Measurements from ENCODE around the gene CAMTA1. TPM values are rescaled to one million over a fixed set of nuclear protein-coding genes. Genes with fewer than 3 reads are reported as not detected.

CAMTA1 gene
- polyA plus RNA-seq, 1 donor (not counting 4 experiments of a cell fraction or from before 2014, with no cell fraction given) = 51.4 TPM

DNA sequence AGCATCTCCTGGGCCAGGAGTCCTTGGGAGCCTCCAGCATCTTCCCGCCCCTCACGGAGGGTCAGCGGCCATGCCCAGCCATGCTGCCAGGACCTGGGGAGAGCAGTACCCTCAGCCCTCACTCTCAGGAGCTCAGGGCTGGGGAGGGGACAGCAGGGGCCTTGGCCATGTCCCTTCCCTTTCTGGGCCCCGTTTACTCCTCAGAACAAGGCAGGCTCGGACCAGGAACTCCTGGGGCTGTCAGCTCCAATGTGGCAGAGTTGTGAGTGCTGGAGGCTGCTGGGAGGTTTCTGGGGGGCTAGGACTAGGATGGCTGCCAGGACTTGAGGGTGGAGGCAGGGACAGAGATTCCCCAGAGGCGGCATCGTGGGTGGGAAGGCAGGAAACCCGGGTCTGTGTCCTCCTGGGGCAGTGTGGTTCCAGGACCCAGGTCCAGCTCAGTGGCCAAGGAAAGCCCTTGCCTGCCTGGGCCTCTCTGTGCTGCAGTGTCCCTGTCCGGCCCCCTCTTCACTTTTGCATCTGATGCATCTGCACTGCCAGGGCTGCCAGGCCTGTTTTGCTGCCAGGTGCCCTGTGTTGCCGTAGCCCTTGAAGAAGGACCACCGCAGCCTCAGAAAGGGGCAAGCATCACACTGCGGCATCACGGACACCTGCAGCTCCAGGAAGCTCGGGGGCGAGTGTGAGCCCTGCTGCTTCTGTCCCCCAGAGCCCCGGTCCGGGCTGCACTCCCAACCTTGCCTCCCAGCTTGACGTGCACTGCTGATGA is 223.9 kb downstream of the CAMTA1 start:
- Histone ChIP-seq H3K4me3 (ENCODE audit: control insufficient read depth in 2 of 3, extremely low read depth in 1 of 3, insufficient read depth in 2 of 3, low read depth in 1 of 3, low read length in 3 of 3) (no peak overlapping the region), H2AFZ (ENCODE audit: control insufficient read depth, low read length) (no peak overlapping the region), H3K9me1 (ENCODE audit: control insufficient read depth, extremely low read depth, insufficient read depth, low read length) (no peaks in the 10 kb centered on the region), H3K9ac (ENCODE audit: control insufficient read depth, extremely low read depth, insufficient read depth, low read length) (no peak overlapping the region), H3K4me2 (ENCODE audit: control insufficient read depth, extremely low read depth, insufficient read depth, low read depth, low read length) (no peak overlapping the region), H3K27ac (ENCODE audit: control insufficient read depth, insufficient read depth, low read length) (no peak overlapping the region), H3K79me2 (ENCODE audit: control insufficient read depth, insufficient read depth, low read length) (no peaks in the 10 kb centered on the region), H3K27me3 (ENCODE audit: control insufficient read depth, extremely low read depth, insufficient read depth, low read length) (peaks cover 12% of the 10 kb centered on the region), H4K20me1 (ENCODE audit: control insufficient read depth, extremely low read depth, insufficient read depth, low read length) (no peaks in the 10 kb centered on the region), H3K4me1 (ENCODE audit: control insufficient read depth, extremely low read depth, insufficient read depth, low read length) (peaks cover under 1% of the 10 kb centered on the region), H3K9me3 (ENCODE audit: control insufficient read depth, low read depth, low read length) (no peaks in the 10 kb centered on the region), H3K36me3 (ENCODE audit: control insufficient read depth in 2 of 2, extremely low read depth in 1 of 2, insufficient read depth in 2 of 2, low read length in 2 of 2) (no peaks in the 10 kb centered on the region)
- FAIRE-seq = no peak
- no peak for TF ChIP-seq EZH2 (IDR thresholded peaks at IDR 0.05; ENCODE audit: low read length)
- DNase-seq (ENCODE audit: low read depth, low spot score) = no peak
- dilution Hi-C loops (cut with MboI; ENCODE audit: extremely low pct_ligation_motif_present, low sequenced_read_pairs) = no loop called here

DNA sequence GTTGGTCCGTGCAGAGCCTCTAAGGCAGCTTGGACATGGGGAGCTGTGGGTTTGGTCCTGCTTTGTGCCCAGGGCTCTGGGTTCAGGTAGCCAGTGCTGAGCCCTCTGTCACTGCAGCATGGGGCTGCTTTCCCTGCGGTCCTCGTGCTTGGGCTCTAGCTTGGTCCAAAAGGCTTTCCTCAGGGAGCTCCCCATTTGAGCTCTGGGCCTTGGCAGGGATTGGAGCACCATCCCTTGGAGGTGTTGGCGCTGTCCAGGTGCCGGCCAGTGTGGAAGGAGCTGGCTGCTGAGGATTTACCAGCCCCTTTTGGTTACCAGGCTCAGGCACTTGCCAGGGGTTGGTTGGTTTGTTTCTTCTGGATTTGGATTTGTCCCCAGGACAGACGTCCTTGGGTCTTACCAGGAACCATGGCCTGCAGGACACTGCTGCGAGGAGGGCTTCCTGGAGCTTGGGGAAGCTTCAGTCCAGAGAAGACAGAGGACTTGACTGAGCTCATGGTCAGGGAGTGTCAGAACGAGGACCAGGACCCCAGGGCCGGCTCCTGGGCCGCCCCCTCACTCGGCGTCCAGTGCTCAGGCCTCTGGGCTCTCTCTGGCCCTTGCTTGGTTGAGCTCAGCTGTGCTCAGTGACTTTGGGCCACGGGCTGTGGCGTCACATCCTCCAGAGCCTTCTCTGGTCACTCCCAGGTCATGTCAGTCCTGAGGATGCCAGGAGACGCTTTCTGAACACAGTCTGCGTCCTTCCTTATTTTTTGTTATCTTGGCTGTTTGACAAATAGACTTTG is 224.7 kb downstream of the CAMTA1 start:
- Histone ChIP-seq H3K27me3 (ENCODE audit: control insufficient read depth, extremely low read depth, insufficient read depth, low read length) (peaks cover 12% of the 10 kb centered on the region), H3K9me1 (ENCODE audit: control insufficient read depth, extremely low read depth, insufficient read depth, low read length) (no peaks in the 10 kb centered on the region), H2AFZ (ENCODE audit: control insufficient read depth, low read length) (no peak overlapping the region), H3K79me2 (ENCODE audit: control insufficient read depth, insufficient read depth, low read length) (no peaks in the 10 kb centered on the region), H3K4me3 (ENCODE audit: control insufficient read depth in 2 of 3, extremely low read depth in 1 of 3, insufficient read depth in 2 of 3, low read depth in 1 of 3, low read length in 3 of 3) (no peak overlapping the region), H3K36me3 (ENCODE audit: control insufficient read depth in 2 of 2, extremely low read depth in 1 of 2, insufficient read depth in 2 of 2, low read length in 2 of 2) (no peaks in the 10 kb centered on the region), H3K9me3 (ENCODE audit: control insufficient read depth, low read depth, low read length) (no peaks in the 10 kb centered on the region), H4K20me1 (ENCODE audit: control insufficient read depth, extremely low read depth, insufficient read depth, low read length) (no peaks in the 10 kb centered on the region), H3K27ac (ENCODE audit: control insufficient read depth, insufficient read depth, low read length) (no peak overlapping the region), H3K4me1 (ENCODE audit: control insufficient read depth, extremely low read depth, insufficient read depth, low read length) (no peaks in the 10 kb centered on the region), H3K4me2 (ENCODE audit: control insufficient read depth, extremely low read depth, insufficient read depth, low read depth, low read length) (no peak overlapping the region), H3K9ac (ENCODE audit: control insufficient read depth, extremely low read depth, insufficient read depth, low read length) (no peak overlapping the region)
- dilution Hi-C loops (cut with MboI; ENCODE audit: extremely low pct_ligation_motif_present, low sequenced_read_pairs) = no loop called here
- TF ChIP-seq EZH2 (IDR thresholded peaks at IDR 0.05; ENCODE audit: low read length) = no peak
- TF ChIP-seq, protein P1, sequence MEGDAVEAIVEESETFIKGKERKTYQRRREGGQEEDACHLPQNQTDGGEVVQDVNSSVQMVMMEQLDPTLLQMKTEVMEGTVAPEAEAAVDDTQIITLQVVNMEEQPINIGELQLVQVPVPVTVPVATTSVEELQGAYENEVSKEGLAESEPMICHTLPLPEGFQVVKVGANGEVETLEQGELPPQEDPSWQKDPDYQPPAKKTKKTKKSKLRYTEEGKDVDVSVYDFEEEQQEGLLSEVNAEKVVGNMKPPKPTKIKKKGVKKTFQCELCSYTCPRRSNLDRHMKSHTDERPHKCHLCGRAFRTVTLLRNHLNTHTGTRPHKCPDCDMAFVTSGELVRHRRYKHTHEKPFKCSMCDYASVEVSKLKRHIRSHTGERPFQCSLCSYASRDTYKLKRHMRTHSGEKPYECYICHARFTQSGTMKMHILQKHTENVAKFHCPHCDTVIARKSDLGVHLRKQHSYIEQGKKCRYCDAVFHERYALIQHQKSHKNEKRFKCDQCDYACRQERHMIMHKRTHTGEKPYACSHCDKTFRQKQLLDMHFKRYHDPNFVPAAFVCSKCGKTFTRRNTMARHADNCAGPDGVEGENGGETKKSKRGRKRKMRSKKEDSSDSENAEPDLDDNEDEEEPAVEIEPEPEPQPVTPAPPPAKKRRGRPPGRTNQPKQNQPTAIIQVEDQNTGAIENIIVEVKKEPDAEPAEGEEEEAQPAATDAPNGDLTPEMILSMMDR (optimal IDR thresholded peaks at IDR 0.05 in 1 of 3, IDR thresholded peaks at IDR 0.05 in 1 of 3, conservative IDR thresholded peaks at IDR 0.05 in 1 of 3; ENCODE audit: extremely low read depth in 1 of 3, insufficient read depth in 2 of 3, low read length in 3 of 3) = no peak
- no peak for FAIRE-seq
- DNase-seq (ENCODE audit: low read depth, low spot score) = no peak

Measured in keratinocyte (primary cell).